Measurements from ENCODE around the gene SMARCD1.

- TF ChIP-seq ZNF274 (IDR thresholded peaks at IDR 0.05; ENCODE audit: low read depth, low read length) (no peak), SUZ12 (IDR thresholded peaks at IDR 0.05; ENCODE audit: extremely low read depth, insufficient read depth, insufficient read length) (no peak), YY1 (IDR thresholded peaks at IDR 0.05; ENCODE audit: insufficient read depth, insufficient read length) (no peak)
Observed at GRCh38 chr12:50073206-50073605, 11.9 kb upstream of the SMARCD1 start.
